ENCODE data around the gene ZNF354C.

Gene ZNF354C

DNA sequence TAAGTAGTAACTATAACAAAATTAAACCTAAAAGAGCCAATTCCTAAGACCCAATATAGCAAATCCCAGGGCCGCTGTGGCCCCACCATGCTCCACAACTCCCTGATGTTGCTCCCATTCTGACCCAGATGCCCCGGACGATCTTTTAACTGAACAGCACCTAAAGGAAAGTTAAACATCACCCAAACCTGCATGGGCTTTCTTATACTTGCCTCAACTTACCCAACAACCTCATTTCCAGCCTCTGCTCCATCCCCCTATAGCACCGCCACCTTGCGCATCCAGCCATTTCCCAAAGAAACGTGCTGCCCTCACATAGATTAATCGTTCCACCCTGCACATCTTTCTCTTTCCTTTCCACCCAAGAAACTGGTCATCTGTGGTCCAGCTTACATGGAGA, 54.6 kb downstream of the ZNF354C start:
- DNase-seq: no peak

GRCh38 chr5:179115307-179115706, 55.1 kb downstream of the ZNF354C start:
- DNase-seq: no peak

- DNase-seq: no peak
These were observed 55.8 kb downstream of the ZNF354C start for GRCh38 chr5:179115845-179116524.

GRCh38 chr5:179118338-179118737, 58.2 kb downstream of the ZNF354C start:
- no peak for DNase-seq

DNA sequence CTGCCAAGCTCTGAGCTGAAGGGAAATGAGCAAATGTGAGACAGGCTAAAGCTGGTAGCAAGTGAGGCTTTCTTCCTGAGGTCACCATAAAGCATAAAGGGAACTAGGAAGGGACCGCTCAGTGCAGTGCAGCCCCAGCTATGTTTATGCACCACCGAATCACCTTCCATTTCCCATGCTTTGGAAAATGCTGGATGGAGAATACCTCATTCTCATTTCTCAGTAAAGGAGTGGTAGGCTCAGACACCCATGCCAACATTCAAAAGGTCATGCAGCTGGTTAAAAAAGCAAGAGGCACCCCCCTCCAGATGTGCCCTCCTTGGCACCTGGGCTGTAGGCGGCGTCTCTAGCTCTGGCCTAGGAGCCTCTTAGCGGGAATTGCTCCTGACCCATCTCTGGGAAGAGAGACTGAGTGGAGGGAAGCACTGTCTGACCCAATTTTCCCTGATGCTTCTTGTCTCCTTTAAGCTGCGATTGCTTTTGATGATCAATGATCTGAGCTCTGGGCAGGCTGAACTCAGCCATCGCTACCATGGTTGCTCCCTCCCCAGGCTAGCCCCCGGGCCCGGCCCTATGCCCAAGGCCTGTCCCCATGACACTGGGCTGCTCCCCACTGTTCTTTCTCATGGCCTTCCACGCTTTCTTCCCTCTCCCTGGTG, 58.7 kb downstream of the ZNF354C start:
- no peak for DNase-seq

GRCh38 chr5:179119415-179120170, 59.4 kb downstream of the ZNF354C start:
- no peak for DNase-seq

GRCh38 chr5:179120421-179120861, 60.3 kb downstream of the ZNF354C start:
- DNase-seq: no peak

DNA sequence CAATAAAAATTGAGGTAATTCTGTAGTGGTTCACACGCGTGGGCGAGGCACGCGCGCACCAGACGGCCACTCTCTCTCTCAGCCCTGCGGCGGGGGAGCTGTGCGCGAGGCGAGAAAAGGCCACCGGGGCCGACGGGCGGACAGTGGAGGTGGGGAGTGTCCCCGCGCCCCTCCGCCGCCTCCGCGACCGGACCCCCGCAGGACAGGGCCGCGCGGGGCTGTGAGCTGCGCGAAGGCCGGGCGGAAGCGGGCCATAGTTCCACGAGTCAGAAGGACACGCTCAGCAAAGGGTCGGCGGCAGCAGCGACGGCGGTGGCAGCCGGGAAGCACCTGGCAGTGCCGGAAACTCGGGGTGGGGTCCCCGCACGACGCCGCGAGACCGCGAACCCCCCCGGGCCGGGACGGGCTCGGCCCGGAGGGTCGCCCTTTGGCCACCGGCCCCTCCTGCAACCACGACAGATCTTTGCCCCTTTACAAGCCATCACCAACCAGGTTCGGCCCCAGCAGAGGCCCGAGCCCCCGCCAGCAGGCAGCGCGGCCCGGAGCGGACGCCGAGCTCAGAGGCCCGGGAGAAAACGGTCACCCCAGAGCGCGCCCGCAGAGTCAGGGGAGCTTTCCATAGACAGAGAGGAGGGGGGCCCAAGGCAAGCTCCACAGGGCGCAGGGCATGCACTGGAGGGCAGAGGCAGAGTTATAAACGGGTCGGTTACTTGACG, 60.9 kb downstream of the ZNF354C start:
- no peak for DNase-seq

DNA sequence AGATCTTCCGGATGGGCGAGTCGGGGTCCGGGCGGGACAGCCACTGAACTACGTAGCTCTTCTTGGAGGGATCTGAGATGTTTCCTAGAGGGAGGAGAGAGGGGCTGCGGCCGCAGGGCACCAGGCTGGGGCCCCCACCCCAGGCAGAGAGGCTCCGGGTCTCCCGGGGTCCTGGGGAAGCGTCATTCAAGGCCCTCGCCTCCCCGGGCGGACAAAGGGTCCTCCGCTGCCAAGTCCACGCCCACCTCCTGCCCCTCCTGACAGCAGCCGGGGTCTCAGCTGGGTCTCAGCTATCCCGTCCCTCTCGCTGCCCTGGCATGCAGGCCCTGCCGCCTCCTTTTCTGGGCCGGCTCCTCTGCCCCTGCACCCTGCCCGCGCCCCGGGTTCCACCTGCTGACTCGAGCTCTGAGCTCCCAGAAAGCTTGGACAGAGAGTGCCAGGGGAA, 61.5 kb downstream of the ZNF354C start:
- no peak for DNase-seq

- no peak for DNase-seq
These were observed 62.4 kb downstream of the ZNF354C start for GRCh38 chr5:179122411-179123108.

- DNase-seq: no peak
These were observed 62.9 kb downstream of the ZNF354C start for GRCh38 chr5:179123109-179123426.

GRCh38 chr5:179123491-179124272, 63.5 kb downstream of the ZNF354C start:
- no peak for DNase-seq

GRCh38 chr5:179124273-179124852, 64.2 kb downstream of the ZNF354C start:
- no peak for DNase-seq

- no peak for DNase-seq
These were observed 64.9 kb downstream of the ZNF354C start for GRCh38 chr5:179124853-179125788.

DNA sequence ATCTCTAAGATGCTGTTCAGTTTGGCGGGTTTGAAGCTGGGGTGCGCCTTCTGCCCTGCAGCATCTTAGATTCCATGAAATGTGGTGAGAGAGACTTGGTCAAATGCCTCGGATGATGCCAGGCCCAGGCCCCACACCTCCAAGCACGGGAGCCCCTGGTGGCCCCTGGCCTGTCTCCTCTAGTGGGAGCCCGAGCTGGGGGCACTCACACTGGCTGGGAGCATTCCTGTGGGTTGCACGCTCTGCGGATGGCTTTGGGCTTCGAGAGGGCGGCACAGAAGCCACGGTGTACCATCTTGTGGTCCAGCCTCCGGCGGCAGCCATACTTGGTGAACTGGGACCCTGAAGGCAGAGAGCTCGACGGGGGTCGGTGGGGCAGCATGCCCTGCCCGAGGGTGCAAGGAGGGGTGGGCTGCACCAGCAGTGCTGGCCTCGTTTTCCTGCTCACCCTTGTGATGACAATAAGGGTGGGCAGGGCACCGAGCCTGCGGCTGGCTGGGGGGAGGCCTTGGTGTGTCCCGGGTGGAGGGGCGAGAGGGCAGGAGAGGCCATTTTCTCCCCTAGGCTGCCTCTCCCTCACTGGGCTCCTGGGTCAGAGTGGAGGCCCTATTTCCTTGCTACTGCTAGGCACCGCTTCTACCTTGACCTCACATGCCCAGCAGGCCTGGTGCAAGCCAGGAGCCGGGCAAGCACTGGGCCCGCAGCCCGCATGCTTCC, 65.8 kb downstream of the ZNF354C start:
- no peak for DNase-seq

- no peak for DNase-seq
These were observed 66.4 kb downstream of the ZNF354C start for GRCh38 chr5:179126506-179126991.

DNA sequence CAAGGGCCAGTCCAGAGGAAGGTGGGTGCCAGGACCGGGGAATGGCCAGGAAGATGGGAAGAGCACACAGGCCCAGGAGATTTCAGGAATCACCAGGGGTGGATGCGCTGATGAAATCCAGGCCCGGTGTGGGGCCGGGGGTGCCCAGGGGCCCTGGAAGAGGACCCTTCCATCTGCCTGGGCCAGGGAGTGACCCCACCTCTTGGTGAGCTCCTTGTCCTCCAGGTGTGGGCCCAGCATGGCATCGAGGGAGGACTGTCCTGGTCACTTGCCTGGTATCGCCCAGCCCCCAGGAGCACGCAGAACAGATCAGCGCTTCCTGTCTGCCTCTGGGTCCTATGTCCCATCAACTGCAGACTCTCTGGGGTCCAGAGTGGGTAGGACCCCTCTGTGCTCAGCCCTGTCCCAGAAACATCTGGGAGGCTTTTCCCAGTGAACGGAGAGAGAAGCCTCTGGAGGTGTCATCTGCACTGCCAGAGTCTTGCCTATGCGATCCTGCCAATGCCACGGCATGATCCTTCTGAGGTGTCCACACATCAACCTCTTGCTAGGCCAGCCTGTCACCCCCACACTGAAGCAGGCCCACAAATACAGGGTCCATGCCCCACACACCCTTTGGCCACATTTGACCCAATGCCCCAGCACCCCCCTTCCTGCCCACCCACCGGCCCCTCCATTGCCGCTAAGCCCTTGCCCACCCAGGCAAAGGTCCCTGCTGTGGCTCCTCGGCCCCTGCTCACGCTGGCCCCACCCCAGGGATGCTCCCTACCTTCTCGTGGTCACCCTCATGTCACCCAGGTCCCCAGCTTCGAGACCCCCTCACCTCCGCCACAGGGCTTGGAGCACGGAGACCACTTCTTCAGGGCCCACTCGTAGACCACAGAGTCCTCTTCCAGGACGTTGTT, 67.2 kb downstream of the ZNF354C start:
- no peak for DNase-seq

DNA sequence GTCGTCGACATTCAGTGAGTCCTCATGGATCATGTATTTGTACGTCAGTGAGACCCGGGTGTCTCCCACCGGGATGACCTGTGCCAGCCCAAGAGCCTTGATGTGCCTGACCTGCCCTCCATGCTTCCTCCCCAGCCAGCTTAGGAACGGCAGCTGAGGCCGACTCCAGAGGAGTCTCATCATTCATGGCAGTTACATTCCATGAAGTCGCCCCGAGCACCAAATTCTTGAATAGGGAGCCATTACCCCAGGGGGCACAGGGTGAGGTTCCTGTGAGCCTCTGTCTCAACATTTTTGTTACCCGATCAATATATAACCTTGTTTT, 67.8 kb downstream of the ZNF354C start:
- no peak for DNase-seq

DNA sequence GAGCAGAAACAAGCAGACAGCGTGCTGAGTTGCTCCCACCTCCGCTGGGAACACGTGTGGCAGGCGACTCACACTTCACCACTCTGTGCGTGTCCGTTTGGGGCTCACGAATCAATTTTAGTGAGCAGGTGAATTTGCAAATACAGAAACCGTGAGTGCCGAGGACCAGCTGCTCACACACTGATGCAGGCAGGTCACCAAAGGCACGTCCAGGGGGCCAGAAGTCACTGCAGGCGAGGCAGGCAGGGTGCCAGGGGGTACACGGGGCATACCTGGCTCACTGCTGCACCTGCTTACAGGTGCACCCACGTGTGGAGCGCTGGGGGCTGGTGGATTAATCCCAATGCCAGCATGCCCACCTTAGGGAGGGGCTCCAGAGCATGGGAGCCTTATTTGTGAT, 68.8 kb downstream of the ZNF354C start:
- DNase-seq: no peak

Measured in activated naive CD4-positive, alpha-beta T cell (primary cell).